ENCODE measurements around the gene CHMP6.

Gene CHMP6

GRCh38 chr17:80991645-80992076 lies at the start of gene CHMP6:
CHMP6 (plus strand) TSS chr17:80991841; CDS start chr17:80991919, 78 bp downstream.
- DNase-seq (peak; percentile 76 to 78), ATAC-seq (peak; percentile 78)

DNA sequence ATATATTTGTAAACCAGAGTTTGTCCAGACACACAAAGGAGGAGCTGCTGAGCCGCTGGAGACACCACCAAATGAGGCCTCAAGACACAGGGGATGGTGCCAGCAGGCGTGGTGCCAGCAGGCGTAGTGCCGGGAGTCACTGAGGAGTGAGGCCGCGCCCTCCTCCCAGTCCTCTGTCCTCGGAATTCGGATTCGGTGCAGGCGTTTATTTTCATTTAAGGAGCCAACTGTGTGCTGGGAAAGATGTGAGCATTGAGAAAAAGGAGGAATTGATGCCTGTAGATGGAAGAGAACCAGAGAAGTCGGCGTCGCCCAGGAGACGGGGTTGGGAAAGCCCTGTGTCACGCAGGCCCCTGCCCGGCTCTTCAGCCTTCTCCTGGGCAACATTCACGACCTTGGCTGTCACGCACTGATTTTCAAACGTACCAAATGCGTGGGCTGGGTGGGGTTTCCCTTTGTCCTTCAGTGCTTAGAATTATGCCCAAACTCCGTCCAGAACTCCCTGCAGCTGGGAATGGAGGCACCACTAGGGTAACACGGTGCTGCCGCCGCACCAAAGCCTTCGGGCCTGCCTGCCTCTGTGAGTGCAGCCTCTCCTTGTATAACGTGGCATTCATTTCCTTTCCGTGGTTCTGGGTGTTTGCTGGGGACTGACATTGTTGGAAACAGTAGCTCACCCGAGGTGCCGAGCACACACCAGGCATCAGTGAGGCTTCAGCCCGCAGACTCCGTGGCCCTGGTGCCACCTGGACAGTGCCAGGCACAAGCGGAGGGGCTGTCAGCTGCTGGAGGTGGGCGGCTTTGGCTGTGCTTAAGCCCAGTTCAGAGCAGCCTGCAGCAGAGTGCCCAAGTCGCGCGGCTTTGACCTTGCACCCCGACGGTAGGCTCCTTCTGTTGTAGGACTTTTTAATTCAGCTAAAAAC lies 49.0 kb upstream of the CHMP6 start:
- Mint-ChIP-seq H3K4me1 (peaks cover 27% of the 10 kb centered on the region), H3K27ac (peak overlapping the region in 1 of 2 donors; percentile 75), H3K27me3 (no peaks in the 10 kb centered on the region), H3K9me3 (no peaks in the 10 kb centered on the region), H3K4me3 (no peak overlapping the region)
- no peak for DNase-seq
- no peak for ATAC-seq

More at GRCh38 chr17:80991645-80992076, at the start of gene CHMP6:
- Mint-ChIP-seq H3K27ac (peak within 1 kb of the TSS; percentile 69 to 95), H3K4me3 (peak within 1 kb of the TSS; percentile 69 to 82), H3K27me3 (peaks cover 12% of the 10 kb centered on the region), H3K9me3 (no peaks in the 10 kb centered on the region), H3K4me1 (peaks cover 50% of the 10 kb centered on the region)

GRCh38 chr17:80943346-80944145 lies 48.1 kb upstream of the CHMP6 start:
- Mint-ChIP-seq H3K4me3 (no peak overlapping the region), H3K9me3 (no peaks in the 10 kb centered on the region), H3K27me3 (no peaks in the 10 kb centered on the region), H3K4me1 (peaks cover 19% of the 10 kb centered on the region), H3K27ac (no peak overlapping the region)
- no peak for DNase-seq
- no peak for ATAC-seq

GRCh38 chr17:80944326-80944725 lies 47.3 kb upstream of the CHMP6 start:
- peak overlapping the region in 1 of 2 donors; percentile 82 for H3K27ac Mint-ChIP-seq
- ATAC-seq = no peak
- no peaks in the 10 kb centered on the region for H3K27me3 Mint-ChIP-seq
- no peak for DNase-seq
- no peak overlapping the region for H3K4me3 Mint-ChIP-seq
- H3K9me3 Mint-ChIP-seq = no peaks in the 10 kb centered on the region
- peaks cover 11% of the 10 kb centered on the region for H3K4me1 Mint-ChIP-seq

DNA sequence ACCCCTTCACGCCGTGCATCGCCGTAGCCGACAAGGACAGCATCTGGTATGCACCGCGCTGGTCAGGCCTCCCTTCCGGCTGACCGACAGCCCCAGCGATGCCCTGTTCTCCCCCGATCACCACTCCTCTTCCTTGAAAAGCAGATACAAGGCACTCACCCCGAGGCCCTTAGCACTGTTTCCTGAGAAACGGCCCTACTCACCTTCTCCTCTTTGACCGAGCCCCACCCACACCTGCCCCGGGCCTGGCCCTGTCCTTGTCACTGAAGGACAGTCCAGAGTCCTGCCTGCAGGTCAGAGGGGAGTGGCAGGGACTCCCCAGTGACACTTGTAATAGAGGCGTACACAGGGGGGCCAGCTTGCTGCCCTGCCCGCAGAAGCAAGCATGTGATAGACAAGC lies 45.9 kb upstream of the CHMP6 start:
- Mint-ChIP-seq H3K9me3 (no peaks in the 10 kb centered on the region), H3K27ac (peak overlapping the region; percentile 9 to 43), H3K27me3 (no peaks in the 10 kb centered on the region), H3K4me3 (no peak overlapping the region), H3K4me1 (peaks cover 6% of the 10 kb centered on the region)
- no peak for ATAC-seq
- no peak for DNase-seq

- no peak for ATAC-seq
- Mint-ChIP-seq H3K27me3 (no peaks in the 10 kb centered on the region), H3K4me3 (no peak overlapping the region), H3K27ac (no peak overlapping the region), H3K9me3 (no peaks in the 10 kb centered on the region), H3K4me1 (peaks cover 6% of the 10 kb centered on the region)
- no peak for DNase-seq
Measured at GRCh38 chr17:80946449-80946848, 45.2 kb upstream of the CHMP6 start.

GRCh38 chr17:80947200-80947940 lies 44.3 kb upstream of the CHMP6 start:
- ATAC-seq (no peak), DNase-seq (no peak)
- H3K27ac Mint-ChIP-seq = peak overlapping the region in 1 of 2 donors; percentile 40
- no peak overlapping the region for H3K4me3 Mint-ChIP-seq
- peaks cover 6% of the 10 kb centered on the region for H3K4me1 Mint-ChIP-seq
- H3K9me3 Mint-ChIP-seq = no peaks in the 10 kb centered on the region
- no peaks in the 10 kb centered on the region for H3K27me3 Mint-ChIP-seq

- DNase-seq = no peak
- Mint-ChIP-seq H3K4me1 (peaks cover 6% of the 10 kb centered on the region), H3K27ac (no peak overlapping the region), H3K27me3 (no peaks in the 10 kb centered on the region), H3K9me3 (no peaks in the 10 kb centered on the region), H3K4me3 (no peak overlapping the region)
- no peak for ATAC-seq
Measured at GRCh38 chr17:80948019-80948975, 43.3 kb upstream of the CHMP6 start.

DNA sequence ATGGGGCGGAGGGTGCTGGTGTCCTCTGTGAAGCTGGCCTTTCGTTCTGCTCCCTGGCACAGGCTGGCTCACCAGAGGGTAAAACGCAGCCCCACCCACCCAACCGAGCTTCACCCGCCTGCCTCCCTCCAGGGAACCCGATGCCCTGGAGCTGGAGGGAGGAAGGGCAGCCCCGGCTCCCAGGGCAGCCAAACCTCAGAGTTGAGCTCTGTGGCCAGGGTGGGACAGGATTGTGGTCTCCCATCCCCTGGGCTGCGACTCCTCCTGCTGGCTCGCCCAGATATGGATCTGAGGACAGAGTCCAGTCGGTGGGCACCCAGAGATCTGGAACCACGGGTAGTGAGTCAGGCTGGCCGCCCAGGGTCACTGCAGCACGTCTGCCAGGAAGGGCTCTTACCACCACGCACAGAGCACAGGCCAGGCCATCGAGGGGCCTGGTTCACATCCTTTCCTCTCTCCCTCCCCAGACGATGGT lies 42.6 kb upstream of the CHMP6 start:
- ATAC-seq (no peak), DNase-seq (no peak)
- Mint-ChIP-seq H3K4me3 (no peak overlapping the region), H3K9me3 (no peaks in the 10 kb centered on the region), H3K27me3 (no peaks in the 10 kb centered on the region), H3K27ac (no peak overlapping the region), H3K4me1 (peaks cover 6% of the 10 kb centered on the region)

DNA sequence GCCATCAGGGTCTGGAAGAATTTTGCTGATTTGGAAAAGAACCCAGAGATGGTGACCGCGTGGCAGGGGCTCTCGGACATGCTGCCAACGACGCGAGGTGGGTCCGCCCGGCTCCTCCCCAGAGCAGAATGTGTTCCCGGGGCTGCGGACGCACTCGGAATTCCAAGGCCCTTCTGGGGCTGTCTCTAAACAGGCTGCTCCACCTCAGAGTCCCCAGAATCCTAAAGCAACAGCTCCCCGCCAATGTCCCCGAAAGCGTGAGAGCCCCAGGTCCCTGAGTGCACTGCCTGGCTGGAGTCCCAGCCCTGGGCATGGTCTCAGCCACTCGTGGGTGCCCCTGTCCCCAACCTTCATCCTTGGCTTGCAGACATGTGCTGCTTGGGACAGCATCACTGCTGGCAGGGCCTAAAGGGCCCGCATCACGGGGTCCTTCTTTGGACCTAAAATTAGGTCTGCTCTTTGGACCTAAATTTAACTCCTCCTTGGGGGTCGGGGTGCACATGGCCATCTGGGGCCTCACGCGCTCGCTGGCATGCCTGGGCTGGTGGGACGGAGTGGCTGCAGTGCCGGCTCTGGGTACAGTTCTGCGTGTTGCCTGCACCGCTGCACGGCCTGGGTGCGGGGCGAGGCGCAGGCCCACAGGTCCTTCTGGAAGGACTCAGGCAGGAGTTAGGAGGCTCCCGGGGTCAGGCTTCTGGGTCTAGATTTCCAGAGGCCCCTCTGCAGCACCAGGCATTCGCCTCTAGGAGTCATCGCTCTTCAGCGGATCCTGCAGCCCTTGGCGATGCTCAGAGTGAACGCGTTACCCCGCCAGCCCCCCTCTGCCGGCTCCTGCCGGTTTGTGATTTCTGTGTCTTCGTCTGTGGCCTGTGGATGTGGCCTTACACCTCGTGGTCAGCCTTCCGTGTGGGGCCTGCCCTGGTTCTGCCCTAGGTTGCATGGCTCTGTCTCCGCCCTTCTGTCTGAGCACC lies 41.9 kb upstream of the CHMP6 start:
- Mint-ChIP-seq H3K4me3 (peak overlapping the region in 1 of 2 donors; percentile 24), H3K27me3 (no peaks in the 10 kb centered on the region), H3K4me1 (peaks cover 6% of the 10 kb centered on the region), H3K9me3 (no peaks in the 10 kb centered on the region), H3K27ac (peak overlapping the region in 1 of 2 donors; percentile 44)
- ATAC-seq (no peak), DNase-seq (no peak)

DNA sequence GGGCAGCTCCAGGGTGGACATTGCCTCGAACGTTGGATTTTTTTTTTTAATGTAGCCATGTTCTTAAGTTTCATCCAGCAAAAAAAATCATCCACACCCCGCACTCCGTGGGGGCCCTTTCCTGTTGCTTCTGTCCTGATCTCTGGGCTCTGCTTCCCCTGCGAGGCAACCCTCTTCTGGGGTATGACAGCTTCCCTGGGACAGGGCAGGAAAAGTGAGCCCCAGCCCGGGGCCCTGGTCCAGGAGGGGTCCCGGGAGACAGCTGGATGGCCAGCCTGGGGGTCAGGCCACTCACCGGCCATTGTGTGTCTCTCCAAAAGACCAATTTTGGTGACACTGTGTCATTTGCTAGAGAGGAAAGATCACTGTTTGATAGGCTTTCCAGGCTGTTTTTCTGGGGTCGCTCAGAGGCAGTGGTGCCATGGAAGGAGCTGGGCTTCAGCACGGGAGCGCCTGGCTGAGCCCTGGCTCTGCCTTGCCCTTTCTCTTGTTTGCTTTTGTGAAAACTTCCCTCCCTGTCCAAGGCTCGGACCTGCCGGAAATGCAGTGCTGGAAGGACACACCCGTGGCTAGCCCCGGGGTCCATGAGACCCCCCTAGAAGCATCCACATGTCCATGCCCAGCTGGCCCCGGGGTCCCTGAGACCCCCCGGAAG lies 41.0 kb upstream of the CHMP6 start:
- H3K9me3 Mint-ChIP-seq = no peaks in the 10 kb centered on the region
- H3K27me3 Mint-ChIP-seq = no peaks in the 10 kb centered on the region
- no peak overlapping the region for H3K4me3 Mint-ChIP-seq
- peaks cover 6% of the 10 kb centered on the region for H3K4me1 Mint-ChIP-seq
- H3K27ac Mint-ChIP-seq = no peak overlapping the region
- DNase-seq = no peak
- no peak for ATAC-seq

- Mint-ChIP-seq H3K27ac (no peak overlapping the region), H3K4me1 (peaks cover 6% of the 10 kb centered on the region), H3K27me3 (no peaks in the 10 kb centered on the region), H3K9me3 (no peaks in the 10 kb centered on the region), H3K4me3 (no peak overlapping the region)
- ATAC-seq (no peak), DNase-seq (no peak)
Measured at GRCh38 chr17:80951121-80952090, 40.2 kb upstream of the CHMP6 start.
